H4 (cell line): Measurements from ENCODE around the gene OR6X1. TPM values are rescaled to one million over a fixed set of nuclear protein-coding genes. Genes with fewer than 3 reads are reported as not detected.

Experiments used
- total RNA-seq: library from RNA; depleted of rRNA; stranded (reverse); fragments of >200 nt; shearing (Covaris generic); gene quantifications from 2 replicates; pipeline ENCODE4 v1.2.3, GENCODE V29; 2014; rRNA removed

Gene OR6X1
- total RNA-seq, 1 experiment from 2014 or later: not detected

Other genes starting within 250 kb of the OR6X1 start
- gene SCN3B, start 99.9 kb downstream of the OR6X1 start, total RNA-seq: 0.39 TPM in 1 of 2 replicates, not detected in the other
- gene ZNF202, start 12.9 kb downstream of the OR6X1 start, total RNA-seq: 5.4 and 10.3 TPM in 2 replicates
- gene OR6M1, start 51.8 kb upstream of the OR6X1 start, total RNA-seq: not detected in 2 replicates
- not detected in 2 replicates for gene TMEM225, start 131.2 kb upstream of the OR6X1 start, total RNA-seq
- not detected in 2 replicates for gene OR8D4, start 147.6 kb upstream of the OR6X1 start, total RNA-seq
- not detected in 2 replicates for gene OR4D5, start 185.1 kb upstream of the OR6X1 start, total RNA-seq
- gene OR6T1, start 189.3 kb upstream of the OR6X1 start, total RNA-seq: not detected in 2 replicates
- not detected in 2 replicates for gene OR10S1, start 223.3 kb upstream of the OR6X1 start, total RNA-seq
- gene OR10G6, start 240.6 kb upstream of the OR6X1 start, total RNA-seq: not detected in 2 replicates